LNCAP (cell line): Measurements from ENCODE around the gene RPS2.

Experiments
- TF ChIP-seq, protein P1 (sequence below): fragments of 450-650 bp; IDR thresholded peaks from 2 replicates; pipeline ENCODE4 v1.5.1; 2017; ENCODE audit warnings: mild to moderate bottlenecking

RPS2 gene

DNA sequence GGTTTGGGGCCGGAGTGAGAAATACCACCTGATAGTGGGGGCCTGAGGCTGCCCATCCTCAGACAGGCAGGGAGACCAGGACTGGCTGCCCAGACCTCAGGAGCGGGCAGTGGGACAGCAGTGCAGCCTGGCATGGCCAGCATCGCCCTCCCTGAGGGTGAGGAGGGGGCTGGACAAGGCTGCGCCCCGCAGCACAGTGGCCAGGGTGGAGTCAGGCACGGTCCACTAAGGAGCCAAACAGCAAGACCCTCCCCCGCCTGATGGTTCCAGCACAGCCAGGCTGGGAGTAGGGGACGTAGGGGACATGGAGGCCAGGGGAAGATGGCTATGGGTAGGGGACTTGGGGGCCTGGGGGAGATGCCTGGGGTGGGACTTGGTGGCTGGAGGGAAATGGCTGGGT, 41.7 kb upstream of the RPS2 start:
- TF ChIP-seq, protein P1, sequence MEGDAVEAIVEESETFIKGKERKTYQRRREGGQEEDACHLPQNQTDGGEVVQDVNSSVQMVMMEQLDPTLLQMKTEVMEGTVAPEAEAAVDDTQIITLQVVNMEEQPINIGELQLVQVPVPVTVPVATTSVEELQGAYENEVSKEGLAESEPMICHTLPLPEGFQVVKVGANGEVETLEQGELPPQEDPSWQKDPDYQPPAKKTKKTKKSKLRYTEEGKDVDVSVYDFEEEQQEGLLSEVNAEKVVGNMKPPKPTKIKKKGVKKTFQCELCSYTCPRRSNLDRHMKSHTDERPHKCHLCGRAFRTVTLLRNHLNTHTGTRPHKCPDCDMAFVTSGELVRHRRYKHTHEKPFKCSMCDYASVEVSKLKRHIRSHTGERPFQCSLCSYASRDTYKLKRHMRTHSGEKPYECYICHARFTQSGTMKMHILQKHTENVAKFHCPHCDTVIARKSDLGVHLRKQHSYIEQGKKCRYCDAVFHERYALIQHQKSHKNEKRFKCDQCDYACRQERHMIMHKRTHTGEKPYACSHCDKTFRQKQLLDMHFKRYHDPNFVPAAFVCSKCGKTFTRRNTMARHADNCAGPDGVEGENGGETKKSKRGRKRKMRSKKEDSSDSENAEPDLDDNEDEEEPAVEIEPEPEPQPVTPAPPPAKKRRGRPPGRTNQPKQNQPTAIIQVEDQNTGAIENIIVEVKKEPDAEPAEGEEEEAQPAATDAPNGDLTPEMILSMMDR = no peak

DNA sequence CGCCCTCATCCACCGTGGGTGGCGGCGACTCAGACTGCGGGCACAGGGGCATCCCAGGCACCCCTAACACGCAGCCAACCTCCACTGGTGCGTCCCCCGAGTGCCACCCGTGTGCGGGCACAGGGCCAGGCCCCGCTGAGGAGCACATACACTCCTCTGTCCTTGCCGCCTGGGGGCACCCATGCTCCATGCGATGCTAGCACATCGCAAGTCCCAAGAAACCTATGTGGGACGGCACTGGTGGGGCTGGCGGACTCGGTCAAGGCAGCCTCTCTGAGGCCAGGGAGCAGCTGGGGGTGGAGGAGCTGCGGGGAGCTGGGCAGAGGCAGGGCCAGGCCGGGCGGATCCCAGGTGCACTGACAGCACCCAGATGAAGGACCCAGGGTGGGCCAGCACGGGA, 41.0 kb upstream of the RPS2 start:
- TF ChIP-seq, protein P1 = no peak

DNA sequence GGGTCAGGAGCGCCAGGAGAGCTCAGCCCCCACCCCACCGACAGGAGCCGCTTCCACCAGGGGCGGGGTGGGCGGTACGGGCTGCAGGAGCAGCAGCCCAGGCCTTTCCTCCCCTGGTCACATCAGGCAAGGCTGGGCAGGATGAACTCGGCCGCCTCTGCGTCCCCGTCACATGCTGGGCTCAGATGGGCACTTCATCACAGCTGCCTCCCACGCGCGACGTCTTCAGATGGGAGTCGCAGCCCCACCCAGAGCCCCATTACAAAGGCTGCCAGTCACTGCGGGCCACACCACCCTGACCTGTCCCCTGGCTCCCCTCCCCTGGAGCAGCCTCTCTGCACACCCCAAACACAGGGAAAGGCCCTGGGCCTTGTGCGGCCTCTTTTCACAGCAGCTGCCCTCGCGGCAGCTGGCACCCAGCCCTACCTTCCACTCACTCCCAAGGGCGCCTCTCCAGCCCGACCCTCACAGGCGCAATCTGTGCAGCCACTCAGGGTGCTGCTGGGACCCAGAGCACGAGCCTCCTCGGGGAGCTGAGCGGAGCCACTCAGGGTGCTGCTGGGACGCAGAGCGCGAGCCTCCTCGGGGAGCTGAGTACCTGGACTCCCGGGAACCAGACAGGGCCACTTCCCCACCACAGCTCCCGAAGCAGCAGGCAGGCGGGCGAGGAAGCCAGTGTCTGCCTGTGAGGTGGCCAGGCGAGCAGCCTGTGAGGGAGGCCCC, 40.3 kb upstream of the RPS2 start:
- TF ChIP-seq, protein P1 = no peak

DNA sequence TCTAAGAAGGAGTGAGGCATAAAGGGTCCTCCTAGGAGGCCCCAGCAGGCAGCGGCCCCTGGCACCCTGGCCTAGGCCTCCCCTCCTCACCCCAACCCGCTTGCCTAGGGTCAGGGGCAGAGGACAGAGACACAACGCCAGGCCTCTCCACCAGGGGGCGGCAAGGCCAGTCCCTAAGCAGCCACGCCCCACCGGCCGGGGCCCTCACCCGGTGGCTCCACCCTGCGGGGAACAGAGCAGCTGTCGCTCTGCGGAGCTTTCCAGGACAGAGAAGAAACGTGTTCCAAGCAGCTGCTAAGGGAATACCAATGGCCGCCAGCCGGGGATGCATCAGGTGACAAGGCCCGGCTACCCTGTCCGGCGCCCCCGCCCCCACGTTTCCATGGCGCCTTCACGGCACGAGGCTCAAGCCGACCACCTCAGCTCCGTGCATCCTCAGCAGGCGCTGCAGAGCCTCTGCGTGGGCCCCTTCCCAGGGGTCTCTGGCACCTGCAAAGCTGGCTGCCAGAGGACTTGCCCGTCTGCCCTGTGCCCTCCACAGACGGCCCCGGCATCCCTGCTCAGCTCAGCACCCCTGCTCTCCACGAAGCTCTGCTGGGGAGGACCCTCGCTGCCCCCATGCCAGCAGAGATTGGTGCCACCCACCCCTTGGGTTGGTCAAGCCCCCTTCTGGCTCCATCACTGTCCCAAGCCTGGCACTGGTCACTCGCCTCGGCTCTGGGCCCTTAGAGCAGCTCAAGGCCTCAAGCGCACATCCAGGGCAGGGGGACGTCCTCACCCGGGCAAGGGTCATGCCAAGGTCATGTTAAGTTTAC, 39.4 kb upstream of the RPS2 start:
- TF ChIP-seq, protein P1 = peak; percentile 95

DNA sequence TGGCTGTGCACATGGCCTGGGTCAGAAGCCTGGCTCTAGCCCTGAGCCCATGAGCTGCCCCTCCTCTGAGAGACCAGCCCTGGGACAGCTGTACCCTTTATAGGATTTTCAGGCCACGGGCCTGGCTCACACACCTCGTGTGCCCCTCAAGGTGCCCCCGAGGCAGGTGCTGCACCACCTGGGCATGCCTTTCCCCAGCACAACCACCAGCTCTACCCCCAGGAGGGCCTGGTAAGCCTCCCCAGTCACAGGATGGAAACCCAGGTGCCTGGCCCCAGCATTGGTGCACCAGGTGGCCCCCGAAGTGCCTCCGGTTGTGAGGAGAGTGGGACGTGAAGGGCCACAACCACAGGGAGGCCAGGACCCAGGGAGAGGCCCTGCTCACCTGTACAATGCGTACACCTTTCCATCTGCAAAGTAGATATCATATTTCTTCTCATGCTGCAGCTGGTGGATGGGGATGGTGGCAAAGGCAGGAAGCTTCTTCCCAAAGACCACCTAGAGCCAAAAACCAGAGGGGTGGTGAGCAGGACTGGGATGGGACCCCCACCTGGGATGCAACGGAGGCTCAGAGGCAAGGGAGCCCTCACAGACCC, 38.7 kb upstream of the RPS2 start:
- TF ChIP-seq, protein P1 = no peak

DNA sequence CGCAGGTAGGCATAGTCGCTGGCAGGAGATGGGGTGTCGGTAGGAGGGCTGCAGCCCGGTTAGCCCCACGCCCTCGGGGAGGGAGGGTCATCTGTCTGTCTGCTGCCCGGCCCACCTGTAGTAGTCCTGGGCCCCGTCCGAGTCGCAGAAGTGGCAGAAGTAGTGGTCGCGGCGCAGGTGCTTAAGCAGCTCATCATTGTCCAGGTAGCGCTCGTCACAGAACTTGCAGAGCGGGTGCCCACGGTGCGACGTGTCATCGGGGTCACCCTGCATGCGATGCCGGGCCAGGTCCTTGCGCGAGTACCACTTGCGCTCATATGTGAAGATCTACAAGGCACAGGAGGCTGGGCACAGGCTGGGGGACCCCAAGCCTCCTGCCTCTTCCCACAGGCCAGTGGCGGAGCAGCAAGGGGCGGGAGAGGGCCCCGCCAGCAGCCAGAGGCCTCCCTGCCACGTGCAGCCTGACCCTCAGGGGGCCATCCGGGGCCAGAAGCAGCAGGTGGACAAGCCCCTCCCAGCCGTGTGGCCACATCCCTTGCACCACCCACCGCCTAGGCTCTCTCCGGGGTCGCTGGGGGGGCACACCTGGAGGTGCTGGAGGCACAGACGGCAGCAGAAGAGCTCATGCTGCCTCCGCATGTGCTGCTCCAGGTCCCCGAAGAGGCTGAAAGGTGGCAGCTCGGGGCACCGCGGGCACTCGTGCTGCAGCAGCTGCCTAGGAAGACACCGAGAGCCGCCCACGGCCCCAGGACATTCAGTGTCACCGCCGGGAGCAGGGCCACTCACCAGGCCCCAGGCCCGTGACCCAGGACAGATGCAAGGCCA, 38.0 kb upstream of the RPS2 start:
- TF ChIP-seq, protein P1 = no peak
